SK-N-SH (cell line): ENCODE measurements around the gene HYLS1. TPM values are rescaled to one million over a fixed set of nuclear protein-coding genes. Genes with fewer than 3 reads are reported as not detected.

ENCODE experiments used
- CTCF ChIA-PET: fragments of 300-600, 350-600 bp; formaldehyde crosslinking; extraction: SDS; loops from one replicate; lab custom pipeline; 2021; lab: Yijun Ruan, JAX
- POLR2A ChIA-PET: fragments of 350-600 bp; sonication (Branson Sonifier 250); formaldehyde crosslinking; extraction: SDS; loops from one replicate; lab custom pipeline; 2020; ENCODE audit warnings: antibody characterized with exemption, inconsistent platforms; lab: Yijun Ruan, JAX
- DNase-seq: peaks from one replicate; pipeline ENCODE4 v3.0.0; 2012
- H2AFZ ChIP-seq: fragments of 200-600 bp; sonication (generic); 2 replicates; pipeline ENCODE4 v1.8.1; 2016; ENCODE audit warnings: antibody characterized with exemption, mild to moderate bottlenecking, low read depth
- H3F3A ChIP-seq: fragments of 200-600 bp; sonication (generic); replicated peaks from 2 replicates; pipeline ENCODE3; 2016; ENCODE audit warnings: antibody characterized with exemption, mild to moderate bottlenecking; ENCODE audit not compliant: insufficient read depth
- H3K27ac ChIP-seq, 2 experiments: fragments of 200-500 bp in 1 of 2; fragments of 200-600 bp in 1 of 2; sonication (Bioruptor generic) in 1 of 2; sonication (generic), shearing (Covaris generic) in 1 of 2; 2 replicates each; pipeline versions ENCODE4 v1.5.1 to v1.6.1; 2014 to 2016; ENCODE audit warnings: low read depth in 2 of 2, inconsistent platforms in 1 of 2, low read length in 1 of 2, mild to moderate bottlenecking in 1 of 2, mixed read lengths in 1 of 2
- H3K27me3 ChIP-seq: fragments of 200-600 bp; sonication (generic), shearing (Covaris generic); 2 replicates; pipeline ENCODE4 v1.6.1; 2016; ENCODE audit warnings: mixed run types; ENCODE audit not compliant: insufficient read depth
- H3K36me3 ChIP-seq, 2 experiments: fragments of 200-500 bp in 1 of 2; fragments of 200-600 bp in 1 of 2; sonication (Bioruptor generic) in 1 of 2; sonication (generic) in 1 of 2; replicated peaks in 1 of 2; 2 replicates each; pipeline versions ENCODE3 to v1.5.1; 2014 to 2016; ENCODE audit warnings: low read length in 1 of 2, mild to moderate bottlenecking in 1 of 2; ENCODE audit not compliant: insufficient read depth in 2 of 2, control insufficient read depth in 1 of 2
- H3K4me1 ChIP-seq, 2 experiments: fragments of 200-500 bp in 1 of 2; fragments of 200-600 bp in 1 of 2; sonication (Bioruptor generic) in 1 of 2; sonication (generic), shearing (Covaris generic) in 1 of 2; 2 replicates each; pipeline versions ENCODE4 v1.5.1 to v1.6.1; 2014 to 2016; ENCODE audit warnings: low read depth in 1 of 2, low read length in 1 of 2, mixed run types in 1 of 2; ENCODE audit not compliant: insufficient read depth in 2 of 2, control insufficient read depth in 1 of 2
- H3K4me2 ChIP-seq: fragments of 200-600 bp; sonication (generic), shearing (Covaris generic); 2 replicates; pipeline ENCODE4 v1.6.1; 2017; ENCODE audit warnings: mixed run types
- H3K4me3 ChIP-seq, 2 experiments: fragments of 200-500 bp in 1 of 2; fragments of 200-600 bp in 1 of 2; sonication (Bioruptor generic) in 1 of 2; sonication (generic), shearing (Covaris generic) in 1 of 2; 2 replicates each; pipeline versions ENCODE4 v1.5.1 to v1.8.1; 2014 to 2016; ENCODE audit warnings: low read depth in 2 of 2, inconsistent platforms in 1 of 2, low read length in 1 of 2, mild to moderate bottlenecking in 1 of 2, mixed read lengths in 1 of 2, moderate library complexity in 1 of 2
- H3K79me2 ChIP-seq: fragments of 200-600 bp; sonication (generic); 2 replicates; pipeline ENCODE4 v1.8.1; 2017; ENCODE audit warnings: mild to moderate bottlenecking; ENCODE audit not compliant: insufficient read depth
- H3K9ac ChIP-seq: fragments of 200-600 bp; sonication (generic); 2 replicates; pipeline ENCODE4 v1.6.1; 2017; ENCODE audit warnings: mixed run types
- H3K9me2 ChIP-seq: fragments of 200-600 bp; sonication (generic); 2 replicates; pipeline ENCODE4 v1.6.1; 2017; ENCODE audit warnings: mixed run types
- H3K9me3 ChIP-seq: fragments of 200-600 bp; sonication (generic); 2 replicates; pipeline ENCODE4 v1.6.1; 2017; ENCODE audit warnings: mixed run types, mild to moderate bottlenecking, moderate library complexity
- H4K20me1 ChIP-seq: fragments of 200-600 bp; sonication (generic); 2 replicates; pipeline ENCODE4 v1.6.1; 2017; ENCODE audit warnings: mild to moderate bottlenecking, mixed run types; ENCODE audit not compliant: insufficient read depth
- EZH2phosphoT487 ChIP-seq: fragments of 200-600 bp; sonication (generic); IDR thresholded peaks from 2 replicates; pipeline ENCODE4 v1.6.1; 2017; ENCODE audit warnings: low read depth, mixed run types, mild to moderate bottlenecking, antibody characterized with exemption, moderate library complexity, borderline replicate concordance
- FOXJ3 ChIP-seq: sonication (generic); formaldehyde crosslinking; IDR thresholded peaks from 2 replicates; pipeline ENCODE4 v1.5.1; 2020; ENCODE audit warnings: mild to moderate bottlenecking, missing genetic modification reagents
- GABPA ChIP-seq: IDR thresholded peaks from 2 replicates; pipeline ENCODE4 v1.4.0; 2012; ENCODE audit warnings: low read depth, mild to moderate bottlenecking
- GATA2 ChIP-seq: sonication (generic); formaldehyde crosslinking; IDR thresholded peaks from 2 replicates; pipeline ENCODE4 v1.5.0; 2020; ENCODE audit warnings: mild to moderate bottlenecking, missing genetic modification reagents
- MEF2A ChIP-seq: IDR thresholded peaks from 2 replicates; pipeline ENCODE4 v1.4.0; 2012; ENCODE audit warnings: low read depth, borderline replicate concordance
- NFIC ChIP-seq: IDR thresholded peaks from 2 replicates; pipeline ENCODE4 v1.4.0; 2012; ENCODE audit warnings: borderline replicate concordance
- NRF1 ChIP-seq: IDR thresholded peaks from 2 replicates; pipeline ENCODE4 v1.6.1; 2012; ENCODE audit warnings: low read depth, mild to moderate bottlenecking, low read length
- RAD21 ChIP-seq: IDR thresholded peaks from 2 replicates; pipeline ENCODE4 v1.6.1; 2012; ENCODE audit warnings: mild to moderate bottlenecking, low read length
- REST ChIP-seq: IDR thresholded peaks from 2 replicates; pipeline ENCODE4 v1.6.1; 2012; ENCODE audit warnings: mild to moderate bottlenecking, low read depth, low read length, moderate library complexity
- SMC3 ChIP-seq: IDR thresholded peaks from 2 replicates; pipeline ENCODE4 v1.6.1; 2012; ENCODE audit warnings: low read depth, low read length, improper control_type of control experiment
- TCF12 ChIP-seq: IDR thresholded peaks from 2 replicates; pipeline ENCODE4 v1.4.0; 2012
- TEAD4 ChIP-seq: IDR thresholded peaks from 2 replicates; pipeline ENCODE4 v1.4.0; 2012; ENCODE audit warnings: mild to moderate bottlenecking, borderline replicate concordance; ENCODE audit not compliant: insufficient read depth
- USF2 ChIP-seq: fragments of 150-350 bp; IDR thresholded peaks from 2 replicates; pipeline ENCODE4 v1.6.1; 2017; ENCODE audit warnings: antibody characterized with exemption, low read length, low read depth, borderline replicate concordance
- YY1 ChIP-seq: IDR thresholded peaks from 2 replicates; pipeline ENCODE4 v1.4.0; 2012; ENCODE audit warnings: low read depth, mild to moderate bottlenecking
- whole genome bisulfite sequencing: methylation state at CpG from one replicate; pipeline ENCODE4 v1.1.6; 2017; ENCODE audit warnings: low lambda C conversion rate; 5-methylcytosine and 5-hydroxymethylcytosine counted together
- polyA plus RNA-seq, 3 experiments: library from polyadenylated mRNA; depleted of rRNA; stranded (reverse); fragments of >200 nt; gene quantifications; 2 replicates each; pipeline ENCODE4 v1.2.3, GENCODE V29; 2012

HYLS1 gene
- polyA plus RNA-seq, 1 of the 3 experiments (the other 2 are of a cell fraction), result 1.3 TPM

GRCh38 chr11:125926682-125927081, 39.2 kb downstream of the HYLS1 start:
- H4K20me1 ChIP-seq, result no peaks in the 10 kb centered on the region
- ChIA-PET POLR2A (interaction anchor here (1.0 kb wide), 1 partner anchor 264 kb away, joined by 3 read pairs; no protein-coding TSS in a partner anchor), CTCF (interaction anchor here (1.9 to 4.3 kb wide), 2 partner anchors 9 to 265 kb away, joined by 7 to 63 read pairs; no protein-coding TSS in a partner anchor)

GRCh38 chr11:125929445-125930075, 42.1 kb downstream of the HYLS1 start:
- Histone ChIP-seq H3K79me2 (no peaks in the 10 kb centered on the region), H3K9me3 (no peaks in the 10 kb centered on the region), H3F3A (no peaks in the 10 kb centered on the region), H3K27ac (no peak overlapping the region), H3K4me3 (no peak overlapping the region), H3K4me1 (peaks cover 0 to 24% of the 10 kb centered on the region in 2 experiments; a peak in 1 of 4 replicates), H3K9ac (no peak overlapping the region), H3K4me2 (no peak overlapping the region), H3K36me3 (no peaks in the 10 kb centered on the region), H4K20me1 (no peaks in the 10 kb centered on the region), H2AFZ (no peak overlapping the region), H3K27me3 (0 out of 2 replicates have a peak, but pooled peaks cover 6% of the 10 kb centered on the region), H3K9me2 (no peaks in the 10 kb centered on the region)
- ChIA-PET CTCF (interaction anchor here (1.4 to 4.2 kb wide), 3 partner anchors 13 to 264 kb away, joined by 6 to 26 read pairs (median 18); no protein-coding TSS in a partner anchor), POLR2A (no interaction called here)
- WGBS, result 75% methylated on average over 4 of the region's 9 CpGs
- TF ChIP-seq NFIC (no peak), USF2 (no peak), EZH2phosphoT487 (no peak), YY1 (no peak), REST (no peak), GABPA (no peak), RAD21 (no peak), SMC3 (no peak), TCF12 (no peak), GATA2 (CRISPR knock-in tag) (no peak), MEF2A (no peak)
- no peak for DNase-seq

More at GRCh38 chr11:125926682-125927081, 39.2 kb downstream of the HYLS1 start:
- H3K4me1 ChIP-seq, result peaks cover 0 to 17% of the 10 kb centered on the region in 2 experiments; a peak in 1 of 4 replicates
- H3K36me3 ChIP-seq, result no peaks in the 10 kb centered on the region
- H3K9me2 ChIP-seq, result no peaks in the 10 kb centered on the region
- no peak overlapping the region for H2AFZ ChIP-seq
- H3K79me2 ChIP-seq, result no peaks in the 10 kb centered on the region
- no peak overlapping the region for H3K27ac ChIP-seq
- H3K27me3 ChIP-seq, result peaks cover 22% of the 10 kb centered on the region; the same call in 1 of the 2 replicates
- no peak for TF ChIP-seq TEAD4
- TF ChIP-seq FOXJ3, result no peak
- TF ChIP-seq NRF1, result no peak
- TF ChIP-seq GABPA, result no peak
- TF ChIP-seq, all 33 proteins: peak for 0
- WGBS, result 76% methylated on average over 12 of the region's 12 CpGs
- Histone ChIP-seq H3F3A (no peaks in the 10 kb centered on the region), H3K4me3 (no peak overlapping the region), H3K9me3 (no peaks in the 10 kb centered on the region), H3K9ac (no peak overlapping the region), H3K4me2 (no peak overlapping the region)
- DNase-seq, result no peak
